Mucosa of rectum (tissue), 2 donors: ENCODE results near the gene BTD.

Experiments
- H3K27ac ChIP-seq, 2 donors: one replicate each; pipeline ENCODE4 v1.7.0; 2013; ENCODE audit warnings: inconsistent platforms in 2 of 2, low read depth in 2 of 2, low read length in 2 of 2
- H3K27me3 ChIP-seq, 2 donors: one replicate each; pipeline ENCODE4 v1.7.0; 2013; ENCODE audit warnings: low read length in 2 of 2; ENCODE audit not compliant: control insufficient read depth in 2 of 2, insufficient read depth in 2 of 2
- H3K36me3 ChIP-seq, 2 donors: one replicate each; pipeline ENCODE4 v1.7.0; 2013; ENCODE audit warnings: low read length in 2 of 2; ENCODE audit not compliant: control insufficient read depth in 2 of 2, insufficient read depth in 2 of 2
- H3K4me1 ChIP-seq, 2 donors: one replicate each; pipeline ENCODE4 v1.7.0; 2013; ENCODE audit warnings: low read length in 2 of 2, mild to moderate bottlenecking in 1 of 2; ENCODE audit not compliant: control insufficient read depth in 2 of 2, insufficient read depth in 2 of 2
- H3K4me3 ChIP-seq, 2 donors: one replicate each; pipeline ENCODE4 v1.7.0; 2013; ENCODE audit warnings: low read length in 2 of 2
- H3K9ac ChIP-seq, 2 donors: one replicate each; pipeline ENCODE4 v1.7.0; 2013; ENCODE audit warnings: low read length in 2 of 2, low read depth in 1 of 2, mild to moderate bottlenecking in 1 of 2
- H3K9me3 ChIP-seq, 2 donors: one replicate each; pipeline ENCODE4 v1.7.0; 2013; ENCODE audit warnings: low read length in 2 of 2; ENCODE audit not compliant: control insufficient read depth in 2 of 2
- donor health status: healthy.
- donor health status: Normal muscosa, but diverticular disease.

The BTD gene

GRCh38 chr3:15649341-15649740 lies 47.8 kb downstream of the BTD start:
- Histone ChIP-seq H3K9ac (no peak overlapping the region), H3K36me3 (no peaks in the 10 kb centered on the region), H3K27ac (no peak overlapping the region), H3K27me3 (no peaks in the 10 kb centered on the region), H3K4me3 (no peak overlapping the region), H3K4me1 (peaks cover 0 to 5% of the 10 kb centered on the region in 2 donors), H3K9me3 (no peaks in the 10 kb centered on the region)

DNA sequence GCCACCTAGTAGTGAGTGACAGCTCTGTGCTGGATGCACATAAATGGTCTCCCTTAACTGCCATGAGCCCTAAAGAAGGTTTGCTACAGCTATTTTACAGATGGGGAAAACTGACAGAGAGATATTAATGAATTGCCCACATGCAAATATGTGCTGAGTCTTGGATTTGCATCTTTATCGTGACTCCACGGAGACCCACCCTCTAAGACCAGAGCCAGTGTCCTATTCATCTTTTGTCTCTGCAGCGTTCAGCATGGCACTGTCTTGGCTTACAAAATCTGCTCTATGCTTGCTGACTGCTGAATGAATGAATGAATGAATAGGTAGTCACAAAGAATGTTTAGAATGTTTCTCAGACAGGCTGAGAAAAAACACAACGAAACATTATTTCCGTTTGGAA lies 48.3 kb downstream of the BTD start:
- no peak overlapping the region for H3K9ac ChIP-seq
- no peak overlapping the region for H3K27ac ChIP-seq
- H3K4me3 ChIP-seq: no peak overlapping the region
- no peaks in the 10 kb centered on the region for H3K36me3 ChIP-seq
- H3K9me3 ChIP-seq: no peaks in the 10 kb centered on the region
- no peaks in the 10 kb centered on the region for H3K27me3 ChIP-seq
- peaks cover 0 to 5% of the 10 kb centered on the region in 2 donors for H3K4me1 ChIP-seq

GRCh38 chr3:15651396-15651795 lies 49.9 kb downstream of the BTD start:
- no peak overlapping the region for H3K4me3 ChIP-seq
- H3K36me3 ChIP-seq: no peaks in the 10 kb centered on the region
- H3K9ac ChIP-seq: no peak overlapping the region
- H3K4me1 ChIP-seq: peaks cover 0 to 5% of the 10 kb centered on the region in 2 donors
- H3K27ac ChIP-seq: no peak overlapping the region
- no peaks in the 10 kb centered on the region for H3K27me3 ChIP-seq
- peaks cover 3% of the 10 kb centered on the region in 2 donors for H3K9me3 ChIP-seq

DNA sequence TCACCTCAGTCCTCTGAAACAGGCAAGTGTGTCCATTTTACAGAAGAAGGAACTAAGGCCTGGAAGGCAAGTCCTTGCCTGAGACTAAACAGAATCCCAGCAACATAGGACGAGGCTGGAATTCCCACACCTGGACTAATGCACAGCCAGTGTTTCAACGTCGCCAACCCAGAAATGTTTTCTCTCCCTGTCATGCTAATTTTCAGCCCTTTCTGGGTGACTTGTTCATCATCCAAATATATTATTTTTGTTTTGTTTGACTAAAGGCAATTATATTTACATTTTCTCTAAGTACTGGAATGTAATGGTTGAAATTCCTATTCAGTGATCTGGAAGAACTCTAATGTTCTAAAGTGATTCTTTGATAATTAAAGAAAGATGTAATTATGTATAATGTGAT lies 51.8 kb downstream of the BTD start:
- Histone ChIP-seq H3K4me1 (no peaks in the 10 kb centered on the region), H3K36me3 (no peaks in the 10 kb centered on the region), H3K27me3 (no peaks in the 10 kb centered on the region), H3K4me3 (no peak overlapping the region), H3K9me3 (peaks cover 8 to 9% of the 10 kb centered on the region in 2 donors), H3K27ac (no peak overlapping the region), H3K9ac (no peak overlapping the region)

DNA sequence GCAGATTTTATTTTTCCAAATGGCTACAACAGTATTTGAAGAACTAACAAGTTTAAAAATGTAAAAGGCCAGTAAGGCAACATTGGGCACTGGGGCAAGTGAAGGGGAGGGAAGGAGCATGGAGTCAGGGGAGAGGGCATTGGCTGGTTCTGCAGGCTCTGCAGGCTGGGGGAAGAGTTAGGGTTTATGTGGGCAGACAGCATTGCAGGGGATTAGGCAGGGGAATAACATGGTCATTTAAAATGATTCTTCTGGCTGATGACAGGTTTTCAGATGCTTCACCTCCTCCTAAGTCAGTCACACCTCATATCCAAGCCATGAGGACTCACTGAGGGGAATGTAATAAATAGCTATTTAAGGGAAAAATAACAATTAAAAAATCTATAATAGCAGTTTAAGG lies 52.6 kb downstream of the BTD start:
- peaks cover 8 to 9% of the 10 kb centered on the region in 2 donors for H3K9me3 ChIP-seq
- no peak overlapping the region for H3K4me3 ChIP-seq
- H3K27me3 ChIP-seq: no peaks in the 10 kb centered on the region
- H3K9ac ChIP-seq: no peak overlapping the region
- H3K27ac ChIP-seq: no peak overlapping the region
- H3K4me1 ChIP-seq: no peaks in the 10 kb centered on the region
- no peaks in the 10 kb centered on the region for H3K36me3 ChIP-seq

DNA sequence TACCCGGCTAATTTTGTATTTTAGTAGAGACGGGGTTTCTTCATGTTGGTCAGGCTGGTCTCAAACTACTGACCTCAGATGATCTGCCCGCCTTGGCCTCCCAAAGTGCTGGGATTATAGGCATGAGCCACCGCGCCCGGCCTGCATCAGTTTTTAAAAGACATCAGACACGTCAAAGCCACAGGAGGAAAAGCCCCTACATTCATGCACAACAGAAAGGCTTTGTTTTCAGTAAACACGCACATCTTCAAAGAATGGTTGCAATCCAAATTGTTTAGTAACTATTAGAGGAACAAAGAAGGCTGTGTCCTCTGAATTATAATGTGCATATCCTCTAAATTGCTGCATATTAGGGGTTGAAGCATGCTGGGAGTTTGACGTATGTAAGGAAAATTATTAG lies 53.3 kb downstream of the BTD start:
- Histone ChIP-seq H3K27ac (no peak overlapping the region), H3K4me1 (no peaks in the 10 kb centered on the region), H3K9me3 (peaks cover 8 to 9% of the 10 kb centered on the region in 2 donors), H3K27me3 (no peaks in the 10 kb centered on the region), H3K36me3 (no peaks in the 10 kb centered on the region), H3K9ac (no peak overlapping the region), H3K4me3 (no peak overlapping the region)

GRCh38 chr3:15656342-15656741 lies 54.8 kb downstream of the BTD start:
- Histone ChIP-seq H3K9ac (no peak overlapping the region), H3K9me3 (peaks cover 8 to 9% of the 10 kb centered on the region in 2 donors), H3K4me1 (no peaks in the 10 kb centered on the region), H3K27me3 (no peaks in the 10 kb centered on the region), H3K27ac (no peak overlapping the region), H3K36me3 (no peaks in the 10 kb centered on the region), H3K4me3 (no peak overlapping the region)

DNA sequence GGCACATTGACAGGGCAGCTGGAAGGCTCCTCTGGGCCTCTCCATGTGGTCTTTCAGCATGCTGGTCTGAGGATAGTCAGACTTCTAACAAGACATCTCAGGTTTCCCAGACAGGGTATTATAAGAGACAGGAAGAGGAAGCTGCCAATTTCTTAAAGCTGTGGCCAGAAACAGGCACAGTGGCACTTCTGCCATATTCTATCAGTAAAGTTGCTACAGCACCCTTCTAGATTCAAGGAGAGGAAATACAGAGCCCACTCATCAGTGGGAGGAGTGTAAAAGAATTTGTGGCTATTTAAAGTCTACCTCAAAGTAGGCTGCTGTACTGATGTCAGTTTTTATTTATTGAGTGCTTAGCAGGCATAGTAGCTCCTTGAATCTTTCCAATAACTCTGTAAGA lies 55.5 kb downstream of the BTD start:
- peaks cover 8 to 9% of the 10 kb centered on the region in 2 donors for H3K9me3 ChIP-seq
- H3K4me1 ChIP-seq: no peaks in the 10 kb centered on the region
- no peaks in the 10 kb centered on the region for H3K36me3 ChIP-seq
- no peak overlapping the region for H3K9ac ChIP-seq
- H3K4me3 ChIP-seq: no peak overlapping the region
- no peak overlapping the region for H3K27ac ChIP-seq
- H3K27me3 ChIP-seq: no peaks in the 10 kb centered on the region

- no peak overlapping the region for H3K4me3 ChIP-seq
- H3K27ac ChIP-seq: no peak overlapping the region
- H3K9ac ChIP-seq: no peak overlapping the region
- no peaks in the 10 kb centered on the region for H3K36me3 ChIP-seq
- no peaks in the 10 kb centered on the region for H3K4me1 ChIP-seq
- H3K27me3 ChIP-seq: no peaks in the 10 kb centered on the region
- peaks cover 8 to 9% of the 10 kb centered on the region in 2 donors for H3K9me3 ChIP-seq
Observed at GRCh38 chr3:15659254-15659975, 57.9 kb downstream of the BTD start.

- no peaks in the 10 kb centered on the region for H3K27me3 ChIP-seq
- H3K4me3 ChIP-seq: no peak overlapping the region
- no peak overlapping the region for H3K27ac ChIP-seq
- H3K9me3 ChIP-seq: peaks cover 8 to 9% of the 10 kb centered on the region in 2 donors
- H3K36me3 ChIP-seq: no peaks in the 10 kb centered on the region
- no peak overlapping the region for H3K9ac ChIP-seq
- no peaks in the 10 kb centered on the region for H3K4me1 ChIP-seq
Observed at GRCh38 chr3:15660055-15660935, 58.8 kb downstream of the BTD start.
